ENCODE results near the gene ENTREP1. TPM values are rescaled to one million over a fixed set of nuclear protein-coding genes. Genes with fewer than 3 reads are reported as not detected.

ENTREP1 gene
- total RNA-seq, 1 experiment from 2014 or later: not detected

DNA sequence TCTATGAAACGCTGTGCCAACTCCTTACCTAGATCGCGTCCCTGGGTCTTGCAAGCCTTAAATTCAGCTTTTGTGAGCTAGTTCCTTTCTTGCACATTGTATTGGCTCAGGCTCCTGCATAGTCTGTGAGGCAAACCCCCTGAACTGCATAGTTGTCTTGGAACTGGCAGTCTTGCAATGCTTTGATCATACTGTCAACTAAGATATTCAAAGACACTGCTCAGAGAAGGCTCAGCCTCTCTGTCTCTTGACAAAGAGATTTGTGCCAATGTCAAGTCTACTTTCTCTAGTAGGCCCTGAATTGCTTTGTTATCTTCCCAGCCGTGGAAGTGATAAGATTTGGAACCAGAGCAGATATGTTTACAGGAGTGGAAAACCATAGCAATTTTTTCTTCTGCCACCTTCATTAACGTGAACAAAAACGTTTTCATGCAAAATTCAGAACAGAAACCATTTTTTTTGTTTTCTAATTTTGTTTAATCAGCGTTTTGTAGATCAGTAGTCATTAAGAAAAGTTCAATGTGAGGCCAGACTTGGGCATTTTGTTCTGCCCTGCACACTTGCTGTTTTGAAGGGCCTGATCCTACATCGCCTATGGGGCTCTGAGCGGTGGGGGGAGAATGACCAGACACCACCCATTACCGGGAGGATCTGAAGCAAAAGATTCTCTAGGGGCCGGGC is 27.6 kb upstream of the ENTREP1 start:
- no peak overlapping the region for H3K4me3 ChIP-seq (ENCODE audit: low read depth, low read length)
- no peak overlapping the region for H3K27ac Mint-ChIP-seq (ENCODE audit: unreplicated experiment)
- peaks cover 3% of the 10 kb centered on the region for H3K27me3 Mint-ChIP-seq (ENCODE audit: insufficient read depth, unreplicated experiment)
- DNase-seq: no peak
- TF ChIP-seq, protein P1, sequence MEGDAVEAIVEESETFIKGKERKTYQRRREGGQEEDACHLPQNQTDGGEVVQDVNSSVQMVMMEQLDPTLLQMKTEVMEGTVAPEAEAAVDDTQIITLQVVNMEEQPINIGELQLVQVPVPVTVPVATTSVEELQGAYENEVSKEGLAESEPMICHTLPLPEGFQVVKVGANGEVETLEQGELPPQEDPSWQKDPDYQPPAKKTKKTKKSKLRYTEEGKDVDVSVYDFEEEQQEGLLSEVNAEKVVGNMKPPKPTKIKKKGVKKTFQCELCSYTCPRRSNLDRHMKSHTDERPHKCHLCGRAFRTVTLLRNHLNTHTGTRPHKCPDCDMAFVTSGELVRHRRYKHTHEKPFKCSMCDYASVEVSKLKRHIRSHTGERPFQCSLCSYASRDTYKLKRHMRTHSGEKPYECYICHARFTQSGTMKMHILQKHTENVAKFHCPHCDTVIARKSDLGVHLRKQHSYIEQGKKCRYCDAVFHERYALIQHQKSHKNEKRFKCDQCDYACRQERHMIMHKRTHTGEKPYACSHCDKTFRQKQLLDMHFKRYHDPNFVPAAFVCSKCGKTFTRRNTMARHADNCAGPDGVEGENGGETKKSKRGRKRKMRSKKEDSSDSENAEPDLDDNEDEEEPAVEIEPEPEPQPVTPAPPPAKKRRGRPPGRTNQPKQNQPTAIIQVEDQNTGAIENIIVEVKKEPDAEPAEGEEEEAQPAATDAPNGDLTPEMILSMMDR (IDR thresholded peaks at IDR 0.05; ENCODE audit: insufficient read depth in 1 of 2, low read depth in 1 of 2, low read length in 1 of 2, severe bottlenecking in 1 of 2, unreplicated experiment in 1 of 2): no peak
- H3K4me3 Mint-ChIP-seq (ENCODE audit: unreplicated experiment): no peak overlapping the region
- intact Hi-C loops (cut with micrococcal nuclease; ENCODE audit: unreplicated experiment): no loop called here
- no peaks in the 10 kb centered on the region for H3K36me3 ChIP-seq (ENCODE audit: control insufficient read depth, insufficient read depth, low read length)
- H3K9me3 ChIP-seq: no peaks in the 10 kb centered on the region
- no peaks in the 10 kb centered on the region for H3K4me1 ChIP-seq
- no peaks in the 10 kb centered on the region for H3K27me3 ChIP-seq (replicated peaks; ENCODE audit: control insufficient read depth, insufficient read depth, low read length)
- ChIA-PET POLR2A (no interaction called here), CTCF (no interaction called here)
- BruUV-seq (replicated peaks): no TSS peak
- no peaks in the 10 kb centered on the region for H3K4me1 Mint-ChIP-seq (ENCODE audit: low read depth, unreplicated experiment)
- no peaks in the 10 kb centered on the region for H3K9me3 Mint-ChIP-seq (ENCODE audit: unreplicated experiment)
- no peaks in the 10 kb centered on the region for H3K36me3 Mint-ChIP-seq (ENCODE audit: insufficient read depth, unreplicated experiment)

DNA sequence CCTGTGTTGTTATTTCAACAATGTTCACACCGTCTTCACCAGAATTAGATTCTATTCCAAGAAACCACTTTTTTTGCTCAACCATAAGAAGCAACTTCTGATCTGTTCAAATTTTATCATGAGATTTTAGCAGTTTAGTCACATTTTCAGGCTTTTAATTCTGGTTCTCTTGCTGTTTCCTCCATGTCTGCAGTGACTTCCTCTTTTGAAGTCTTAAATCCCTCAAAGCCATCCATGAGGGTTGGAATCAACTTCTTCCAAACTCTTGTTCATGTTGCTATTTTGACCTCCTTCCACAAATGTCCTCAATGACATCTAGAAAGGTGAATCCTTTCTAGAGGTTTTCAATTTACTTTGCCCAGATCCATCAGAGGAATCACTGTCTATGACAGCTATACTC is 25.7 kb upstream of the ENTREP1 start:
- ChIA-PET CTCF (no interaction called here), POLR2A (no interaction called here)
- intact Hi-C loops (cut with micrococcal nuclease; ENCODE audit: unreplicated experiment): no loop called here
- Mint-ChIP-seq H3K27me3 (ENCODE audit: insufficient read depth, unreplicated experiment) (peaks cover 3% of the 10 kb centered on the region), H3K36me3 (ENCODE audit: insufficient read depth, unreplicated experiment) (no peaks in the 10 kb centered on the region), H3K4me3 (ENCODE audit: unreplicated experiment) (no peak overlapping the region), H3K27ac (ENCODE audit: unreplicated experiment) (no peak overlapping the region), H3K4me1 (ENCODE audit: low read depth, unreplicated experiment) (no peaks in the 10 kb centered on the region), H3K9me3 (ENCODE audit: unreplicated experiment) (no peaks in the 10 kb centered on the region)
- no TSS peak for BruUV-seq (replicated peaks)
- TF ChIP-seq, protein P1 (IDR thresholded peaks at IDR 0.05; ENCODE audit: insufficient read depth in 1 of 2, low read depth in 1 of 2, low read length in 1 of 2, severe bottlenecking in 1 of 2, unreplicated experiment in 1 of 2): no peak
- H3K36me3 ChIP-seq (ENCODE audit: control insufficient read depth, insufficient read depth, low read length): no peaks in the 10 kb centered on the region
- no peaks in the 10 kb centered on the region for H3K4me1 ChIP-seq
- no peak for DNase-seq
- no peak overlapping the region for H3K4me3 ChIP-seq (ENCODE audit: low read depth, low read length)
- no peaks in the 10 kb centered on the region for H3K27me3 ChIP-seq (replicated peaks; ENCODE audit: control insufficient read depth, insufficient read depth, low read length)
- H3K9me3 ChIP-seq: no peaks in the 10 kb centered on the region

DNA sequence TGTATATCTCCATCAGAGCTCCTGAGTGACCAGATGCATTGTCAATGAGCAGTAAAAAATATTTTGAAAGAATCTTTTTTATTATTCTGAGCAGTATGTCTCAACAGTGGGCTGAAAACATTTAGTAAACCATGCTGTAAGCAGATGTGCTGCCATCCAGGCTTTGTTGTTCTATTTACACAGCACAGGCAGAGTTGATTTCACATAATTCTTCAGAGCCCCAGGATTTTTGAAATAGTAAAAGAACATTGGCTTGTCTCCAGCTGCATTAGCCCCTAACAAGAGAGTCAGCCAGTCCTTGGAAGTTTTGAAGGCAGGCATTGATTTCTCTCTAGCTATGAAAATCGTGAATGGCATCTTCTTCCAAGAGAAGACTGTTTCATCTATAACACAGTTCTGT is 25.2 kb upstream of the ENTREP1 start:
- H3K27me3 ChIP-seq (replicated peaks; ENCODE audit: control insufficient read depth, insufficient read depth, low read length): no peaks in the 10 kb centered on the region
- Mint-ChIP-seq H3K4me3 (ENCODE audit: unreplicated experiment) (no peak overlapping the region), H3K36me3 (ENCODE audit: insufficient read depth, unreplicated experiment) (no peaks in the 10 kb centered on the region), H3K4me1 (ENCODE audit: low read depth, unreplicated experiment) (no peaks in the 10 kb centered on the region), H3K27ac (ENCODE audit: unreplicated experiment) (no peak overlapping the region), H3K27me3 (ENCODE audit: insufficient read depth, unreplicated experiment) (peaks cover 2% of the 10 kb centered on the region), H3K9me3 (ENCODE audit: unreplicated experiment) (no peaks in the 10 kb centered on the region)
- H3K4me1 ChIP-seq: no peaks in the 10 kb centered on the region
- no peaks in the 10 kb centered on the region for H3K36me3 ChIP-seq (ENCODE audit: control insufficient read depth, insufficient read depth, low read length)
- TF ChIP-seq, protein P1 (IDR thresholded peaks at IDR 0.05; ENCODE audit: insufficient read depth in 1 of 2, low read depth in 1 of 2, low read length in 1 of 2, severe bottlenecking in 1 of 2, unreplicated experiment in 1 of 2): no peak
- POLR2A ChIA-PET: no interaction called here
- CTCF ChIA-PET: no interaction called here
- H3K9me3 ChIP-seq: no peaks in the 10 kb centered on the region
- intact Hi-C loops (cut with micrococcal nuclease; ENCODE audit: unreplicated experiment): no loop called here
- H3K4me3 ChIP-seq (ENCODE audit: low read depth, low read length): no peak overlapping the region
- DNase-seq: no peak
- no TSS peak for BruUV-seq (replicated peaks)

Measured in Caco-2 (cell line).